Mononuclear cell (primary cell): ENCODE data around the gene RNF169. TPM values are rescaled to one million over a fixed set of nuclear protein-coding genes. Genes with fewer than 3 reads are reported as not detected.

Experiments used
- H3K27me3 ChIP-seq: 2 replicates; pipeline ENCODE4 v1.6.0; 2011; ENCODE audit warnings: low read length, control low read depth; ENCODE audit not compliant: insufficient read depth
- H3K4me1 ChIP-seq: 2 replicates; pipeline ENCODE4 v1.5.1; 2011; ENCODE audit warnings: mild to moderate bottlenecking, low read length, control low read depth; ENCODE audit not compliant: insufficient read depth
- H3K4me3 ChIP-seq: 2 replicates; pipeline ENCODE4 v1.5.1; 2011; ENCODE audit warnings: mild to moderate bottlenecking, low read length, moderate library complexity
- H3K9me3 ChIP-seq: 2 replicates; pipeline ENCODE4 v1.5.1; 2011; ENCODE audit warnings: low read depth, mild to moderate bottlenecking, control low read depth, low read length
- total RNA-seq: library from RNA; depleted of rRNA; stranded (reverse); fragments of >200 nt; gene quantifications from one replicate; pipeline ENCODE4 v1.2.3, GENCODE V29; 2012

Gene RNF169
- total RNA-seq, 1 donor = 29.5 TPM

- Histone ChIP-seq H3K4me1 (peaks cover 36% of the 10 kb centered on the region), H3K9me3 (no peaks in the 10 kb centered on the region), H3K27me3 (no peaks in the 10 kb centered on the region), H3K4me3 (no peak overlapping the region)
Observed at GRCh38 chr11:74773476-74773875, 24.8 kb downstream of the RNF169 start.

- H3K4me1 ChIP-seq = peaks cover 24% of the 10 kb centered on the region
- H3K9me3 ChIP-seq = no peaks in the 10 kb centered on the region
- no peak overlapping the region for H3K4me3 ChIP-seq
- H3K27me3 ChIP-seq = no peaks in the 10 kb centered on the region
Observed at GRCh38 chr11:74775762-74776161, 27.1 kb downstream of the RNF169 start.

- no peaks in the 10 kb centered on the region for H3K27me3 ChIP-seq
- H3K4me1 ChIP-seq = peaks cover 27% of the 10 kb centered on the region
- H3K9me3 ChIP-seq = no peaks in the 10 kb centered on the region
- H3K4me3 ChIP-seq = no peak overlapping the region
Observed at GRCh38 chr11:74776546-74776945, 27.9 kb downstream of the RNF169 start.

- H3K4me3 ChIP-seq = no peak overlapping the region
- no peaks in the 10 kb centered on the region for H3K27me3 ChIP-seq
- peaks cover 32% of the 10 kb centered on the region for H3K4me1 ChIP-seq
- no peaks in the 10 kb centered on the region for H3K9me3 ChIP-seq
Observed at GRCh38 chr11:74777038-74777437, 28.4 kb downstream of the RNF169 start.

GRCh38 chr11:74777877-74778276 is 29.2 kb downstream of the RNF169 start:
- Histone ChIP-seq H3K4me1 (peaks cover 39% of the 10 kb centered on the region), H3K27me3 (no peaks in the 10 kb centered on the region), H3K4me3 (no peak overlapping the region), H3K9me3 (no peaks in the 10 kb centered on the region)

- Histone ChIP-seq H3K4me1 (peaks cover 46% of the 10 kb centered on the region), H3K4me3 (no peak overlapping the region), H3K9me3 (no peaks in the 10 kb centered on the region), H3K27me3 (no peaks in the 10 kb centered on the region)
Observed at GRCh38 chr11:74778581-74778980, 29.9 kb downstream of the RNF169 start.

GRCh38 chr11:74780248-74781005 is 31.8 kb downstream of the RNF169 start:
- Histone ChIP-seq H3K27me3 (no peaks in the 10 kb centered on the region), H3K9me3 (no peaks in the 10 kb centered on the region), H3K4me1 (peaks cover 58% of the 10 kb centered on the region), H3K4me3 (no peak overlapping the region)

- Histone ChIP-seq H3K27me3 (no peaks in the 10 kb centered on the region), H3K9me3 (no peaks in the 10 kb centered on the region), H3K4me3 (no peak overlapping the region), H3K4me1 (peaks cover 47% of the 10 kb centered on the region)
Observed at GRCh38 chr11:74783241-74783871, 34.7 kb downstream of the RNF169 start.

GRCh38 chr11:74784234-74784633 is 35.6 kb downstream of the RNF169 start:
- Histone ChIP-seq H3K27me3 (no peaks in the 10 kb centered on the region), H3K9me3 (no peaks in the 10 kb centered on the region), H3K4me1 (peaks cover 47% of the 10 kb centered on the region), H3K4me3 (no peak overlapping the region)

GRCh38 chr11:74784726-74785125 is 36.1 kb downstream of the RNF169 start:
- no peaks in the 10 kb centered on the region for H3K9me3 ChIP-seq
- no peaks in the 10 kb centered on the region for H3K27me3 ChIP-seq
- H3K4me1 ChIP-seq = peaks cover 45% of the 10 kb centered on the region
- no peak overlapping the region for H3K4me3 ChIP-seq

- Histone ChIP-seq H3K27me3 (no peaks in the 10 kb centered on the region), H3K4me3 (no peak overlapping the region), H3K9me3 (no peaks in the 10 kb centered on the region), H3K4me1 (peaks cover 37% of the 10 kb centered on the region)
Observed at GRCh38 chr11:74786574-74786973, 37.9 kb downstream of the RNF169 start.

GRCh38 chr11:74791333-74792100 is 42.9 kb downstream of the RNF169 start:
- H3K9me3 ChIP-seq = no peaks in the 10 kb centered on the region
- H3K4me3 ChIP-seq = no peak overlapping the region
- no peaks in the 10 kb centered on the region for H3K4me1 ChIP-seq
- H3K27me3 ChIP-seq = no peaks in the 10 kb centered on the region

GRCh38 chr11:74806267-74806666 is 57.6 kb downstream of the RNF169 start:
- no peaks in the 10 kb centered on the region for H3K4me1 ChIP-seq
- no peaks in the 10 kb centered on the region for H3K27me3 ChIP-seq
- H3K4me3 ChIP-seq = no peak overlapping the region
- no peaks in the 10 kb centered on the region for H3K9me3 ChIP-seq

- Histone ChIP-seq H3K4me3 (no peak overlapping the region), H3K9me3 (no peaks in the 10 kb centered on the region), H3K4me1 (no peaks in the 10 kb centered on the region), H3K27me3 (no peaks in the 10 kb centered on the region)
Observed at GRCh38 chr11:74809801-74810200, 61.2 kb downstream of the RNF169 start.

- Histone ChIP-seq H3K4me3 (no peak overlapping the region), H3K9me3 (no peaks in the 10 kb centered on the region), H3K27me3 (no peaks in the 10 kb centered on the region), H3K4me1 (peaks cover 8% of the 10 kb centered on the region)
Observed at GRCh38 chr11:74815966-74816365, 67.3 kb downstream of the RNF169 start.
